Frontal cortex (tissue), 4 donors: ENCODE measurements around the gene PLCB4. TPM values are rescaled to one million over a fixed set of nuclear protein-coding genes. Genes with fewer than 3 reads are reported as not detected.

Source experiments
- DNase-seq, 2 donors: peaks; one replicate each; pipeline ENCODE4 v3.0.0; 2012; ENCODE audit warnings: low spot score in 2 of 2
- FAIRE-seq: peaks from 2 replicates; lab custom pipeline; 2012; peaks lifted over from hg19 to GRCh38; lab: Jason Lieb, UNC
- total RNA-seq: library from RNA; depleted of rRNA; stranded (reverse); fragments of >200 nt; gene quantifications from one replicate; pipeline ENCODE4 v1.2.3, GENCODE V29; 2014
- donor health status: control.
- donor health status: control.
- donor health status: control.

The PLCB4 gene
- total RNA-seq, 1 donor from 2014 or later = 11.8 TPM

DNA sequence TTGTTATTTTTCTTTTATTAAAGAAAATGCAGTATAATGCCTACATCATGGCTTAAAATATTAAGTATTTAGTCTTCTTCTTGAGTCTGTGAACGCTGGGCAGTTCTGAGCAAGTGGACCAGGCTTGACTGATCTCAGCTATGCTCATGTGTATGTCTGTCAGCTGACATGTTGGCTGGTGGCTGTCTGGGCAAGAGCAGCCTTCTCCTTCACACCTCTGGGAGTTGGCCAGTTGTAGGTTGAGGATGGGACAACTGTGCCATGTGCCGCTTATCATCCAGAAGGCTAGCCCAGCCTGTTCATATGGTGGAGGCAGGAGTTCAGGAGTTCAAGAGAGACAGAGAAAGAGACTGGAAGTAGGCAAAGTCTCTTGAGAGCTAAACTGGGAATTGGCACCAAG is 175.9 kb downstream of the PLCB4 start:
- DNase-seq (no peak), FAIRE-seq (no peak)

DNA sequence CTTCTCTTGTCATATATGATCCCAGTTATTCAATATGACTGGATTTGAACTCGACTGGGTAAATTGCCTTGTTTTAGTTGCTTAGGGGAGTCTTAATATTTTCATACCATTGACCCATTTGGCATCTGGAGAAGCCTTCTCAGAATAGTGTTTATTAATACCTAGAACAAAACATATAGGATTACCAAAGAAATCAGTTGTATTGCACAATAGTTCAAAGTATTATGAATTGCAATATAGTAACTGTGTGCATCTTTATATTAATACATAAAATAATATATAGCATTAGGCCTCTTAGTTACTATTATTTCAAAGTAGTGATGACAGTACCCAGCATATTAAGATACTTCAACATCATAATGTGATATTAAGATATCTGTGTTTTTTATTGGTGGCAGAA is 177.8 kb downstream of the PLCB4 start:
- no peak for FAIRE-seq
- DNase-seq = no peak

DNA sequence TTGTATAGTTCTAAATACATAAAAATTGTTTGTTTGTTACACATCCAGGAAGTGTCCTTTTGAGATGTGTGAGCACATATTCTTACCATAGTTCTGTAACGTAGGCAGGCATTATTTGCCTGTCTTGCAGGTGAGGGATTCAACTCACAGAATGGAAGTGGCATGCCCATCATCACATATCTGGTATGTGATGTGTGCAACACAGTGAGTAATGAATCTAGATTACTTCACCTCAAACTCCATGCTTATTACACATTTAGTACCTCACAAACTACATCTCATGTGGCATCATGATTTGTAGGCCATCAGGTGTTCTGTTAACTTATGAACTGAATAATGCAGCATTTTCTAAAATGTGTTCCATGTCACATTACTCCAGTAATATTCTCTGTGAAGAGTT is 181.6 kb downstream of the PLCB4 start:
- no peak for DNase-seq
- FAIRE-seq = no peak

DNA sequence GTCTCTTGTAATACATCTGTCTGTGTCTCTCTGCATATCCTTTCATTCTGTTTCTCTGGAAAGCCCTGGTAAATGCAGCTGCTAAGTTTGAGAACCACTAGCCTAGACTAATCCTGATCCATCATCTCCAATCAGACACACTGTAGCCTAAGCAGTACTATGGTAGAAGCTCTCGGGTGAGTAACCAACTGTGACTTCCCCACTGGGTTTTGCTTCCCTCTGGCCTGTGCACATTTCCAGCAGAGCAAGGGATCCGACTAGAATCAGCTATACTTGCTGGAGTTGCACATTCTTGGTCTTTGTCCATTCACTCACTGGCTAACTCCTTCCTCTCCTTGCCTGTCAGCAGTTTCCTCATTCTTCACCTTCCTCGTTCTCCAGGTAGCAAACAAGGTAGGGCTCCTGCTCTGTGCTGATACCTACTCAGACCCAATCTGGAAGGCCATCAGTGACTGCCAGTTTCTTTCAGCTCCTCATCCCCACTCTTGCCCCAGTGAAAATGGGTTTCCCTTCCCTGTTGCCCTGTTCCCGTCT is 184.2 kb downstream of the PLCB4 start:
- FAIRE-seq = no peak
- no peak for DNase-seq

DNA sequence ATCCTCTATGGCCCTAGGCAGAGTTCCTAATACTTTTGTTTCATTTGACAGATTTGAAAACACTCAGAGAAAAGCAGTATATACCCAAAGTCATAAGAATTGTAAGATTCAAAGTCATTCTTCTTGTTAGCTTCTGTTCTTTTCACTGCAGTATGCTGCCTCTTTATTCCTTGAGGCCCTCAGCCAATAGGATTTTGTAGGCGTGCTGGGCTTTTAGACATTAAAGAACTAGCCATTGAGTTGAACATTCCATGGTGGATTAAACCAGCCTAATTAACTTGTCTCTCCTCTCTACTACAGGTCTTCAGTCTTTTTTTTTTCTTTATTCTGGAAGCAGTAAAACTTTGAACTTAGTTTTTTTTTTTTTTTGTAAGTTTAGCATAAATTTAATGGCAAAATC is 186.3 kb downstream of the PLCB4 start:
- FAIRE-seq = no peak
- DNase-seq = no peak

DNA sequence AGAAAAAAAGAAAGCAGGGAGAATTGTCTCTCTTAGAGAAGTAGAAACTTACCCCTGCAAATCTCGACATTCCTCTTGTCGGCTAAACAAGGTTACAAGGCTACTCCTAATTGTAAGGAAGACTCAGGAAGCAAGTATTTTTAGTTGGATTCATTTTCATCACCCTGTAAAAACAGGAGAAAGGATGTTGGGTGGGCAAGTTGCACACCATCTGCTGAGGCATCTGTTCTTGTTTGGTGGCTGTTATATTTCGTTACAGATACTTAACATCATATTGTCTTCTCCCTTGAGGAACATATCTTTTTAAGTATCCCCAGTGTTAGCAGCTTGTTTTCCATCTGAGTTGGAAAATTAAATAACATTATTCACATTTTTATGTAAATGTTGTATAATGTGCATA is 187.5 kb downstream of the PLCB4 start:
- DNase-seq (no peak), FAIRE-seq (no peak)

DNA sequence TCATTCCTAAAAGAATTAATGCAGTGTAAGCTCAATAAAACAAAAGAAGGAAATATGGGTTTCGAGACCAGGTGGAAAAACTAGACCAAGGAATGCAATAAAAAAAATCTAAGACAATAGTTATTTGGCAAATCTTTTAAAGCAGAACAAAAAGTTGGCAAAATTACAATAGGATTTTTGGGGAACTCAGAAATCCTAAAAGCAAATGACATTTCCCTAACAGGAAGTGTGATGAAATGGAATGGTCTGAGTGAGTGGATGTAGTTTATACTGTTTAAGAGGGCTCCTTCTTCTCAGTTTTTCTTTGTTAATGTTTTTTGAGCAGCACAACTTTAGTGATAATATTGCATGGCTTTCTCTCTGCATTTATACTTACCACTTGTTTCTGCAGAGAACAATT is 190.0 kb downstream of the PLCB4 start:
- FAIRE-seq (no peak), DNase-seq (no peak)

DNA sequence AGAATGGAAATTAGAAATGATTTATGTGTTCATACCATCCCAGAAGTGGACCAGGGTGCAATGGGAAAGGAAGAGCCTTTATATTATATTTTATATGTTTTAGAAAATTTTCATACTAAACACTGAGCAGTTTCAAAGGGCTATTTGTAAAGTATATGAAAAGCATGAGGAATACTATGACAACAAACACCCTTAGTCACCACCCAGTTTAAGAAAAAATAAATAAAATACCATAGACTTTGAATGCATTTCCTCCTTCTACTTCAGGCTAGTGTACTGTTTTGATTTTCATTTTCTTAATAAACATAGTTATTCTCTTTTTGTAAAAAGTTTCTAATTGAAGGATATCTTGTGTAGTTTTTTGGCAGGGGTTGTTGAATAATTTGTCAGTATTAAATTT is 191.1 kb downstream of the PLCB4 start:
- DNase-seq (no peak), FAIRE-seq (no peak)

DNA sequence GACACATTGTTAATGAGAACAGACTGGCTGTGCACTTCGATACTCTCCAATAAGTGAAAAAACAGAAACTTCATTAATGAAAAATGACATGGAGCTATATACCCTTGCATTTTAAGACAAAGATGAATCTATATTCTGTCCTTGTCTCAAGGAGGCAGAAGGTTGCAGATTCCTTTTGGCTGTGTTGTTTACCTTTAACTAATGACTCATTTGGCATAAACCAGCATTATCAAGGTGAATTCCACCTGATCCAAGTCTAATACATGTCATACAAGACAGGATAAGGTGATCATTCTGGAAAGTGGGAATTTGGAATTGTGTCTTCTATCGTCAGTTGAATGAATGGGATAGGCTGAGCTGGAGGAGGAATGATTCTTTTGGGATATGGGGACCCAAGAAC is 192.9 kb downstream of the PLCB4 start:
- no peak for FAIRE-seq
- no peak for DNase-seq

DNA sequence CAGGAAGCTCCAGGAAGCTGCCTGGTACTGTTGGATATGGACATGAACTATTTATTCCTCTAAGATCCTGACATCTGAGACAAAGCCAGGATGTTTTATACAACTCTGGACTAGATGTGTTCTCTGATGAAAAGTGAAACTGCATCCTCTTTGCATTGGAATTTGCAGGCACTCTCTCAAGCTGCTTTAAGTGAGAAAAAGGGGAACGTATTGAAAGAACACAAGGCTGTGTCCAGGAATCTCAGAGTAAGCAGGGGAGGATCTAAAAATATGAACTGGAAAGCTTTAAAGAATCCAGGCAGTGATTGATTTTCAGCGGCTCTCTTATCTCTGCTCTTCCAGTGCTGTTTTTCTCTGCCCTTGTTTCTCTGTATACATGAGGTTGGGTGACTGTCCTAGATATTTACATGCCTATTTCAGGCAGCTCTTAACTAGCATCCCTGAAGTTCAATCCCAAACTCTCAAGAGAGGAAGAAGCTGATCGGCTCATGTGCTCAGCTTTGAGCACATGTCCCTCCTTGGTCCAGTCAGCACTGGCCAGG is 193.8 kb downstream of the PLCB4 start:
- FAIRE-seq = no peak
- peak in 1 of 2 donors; percentile 2 for DNase-seq

DNA sequence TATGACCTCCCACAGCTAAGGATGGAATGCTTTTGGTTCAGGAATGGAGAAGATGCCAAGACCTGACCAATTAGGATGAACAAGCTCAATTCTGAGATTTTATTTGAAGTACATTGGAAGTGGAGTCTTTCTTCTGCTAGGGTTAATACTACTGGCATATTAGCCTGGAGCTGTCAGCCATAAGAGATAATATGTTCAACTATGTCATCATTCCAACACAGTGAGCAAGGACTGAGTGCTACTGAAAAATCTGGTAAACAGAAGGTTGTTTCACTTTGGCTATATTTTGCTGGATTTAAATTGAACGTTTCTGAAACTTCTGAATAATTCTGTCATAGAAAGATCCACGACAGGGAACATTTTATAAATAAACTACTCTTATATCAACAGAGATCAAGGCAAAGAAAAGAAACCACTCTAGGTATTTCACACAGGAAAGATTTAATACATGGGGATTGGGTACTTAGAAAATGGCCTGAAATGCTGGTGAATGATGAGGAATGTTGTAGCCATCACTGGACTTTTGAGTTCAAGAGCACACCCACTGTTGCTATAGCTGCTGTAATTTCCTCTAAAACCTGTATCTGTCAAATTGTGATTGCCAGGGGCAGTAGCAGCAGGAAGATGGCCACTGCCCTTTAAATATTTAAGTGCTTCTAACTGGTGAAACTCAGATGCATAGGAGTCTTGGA is 200.5 kb downstream of the PLCB4 start:
- DNase-seq (no peak), FAIRE-seq (no peak)

DNA sequence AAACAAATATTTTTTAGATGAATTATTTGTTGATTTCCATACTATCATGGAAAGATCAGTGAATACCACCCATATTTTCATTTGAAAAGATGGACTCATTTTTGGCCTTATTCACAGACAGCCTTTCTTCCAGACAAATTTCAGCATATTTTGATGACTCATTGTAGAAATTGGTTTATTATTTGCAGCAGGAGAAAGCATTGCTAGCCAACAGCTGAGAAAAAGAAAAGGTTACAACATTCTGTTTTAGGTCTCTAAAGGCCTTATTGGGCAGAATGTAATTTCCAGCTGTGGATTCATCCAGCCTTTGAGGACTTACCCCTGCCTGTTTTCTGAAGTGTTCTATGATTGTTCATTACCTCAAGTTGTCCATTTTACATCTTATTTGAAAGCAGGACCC is 201.9 kb downstream of the PLCB4 start:
- no peak for DNase-seq
- no peak for FAIRE-seq

DNA sequence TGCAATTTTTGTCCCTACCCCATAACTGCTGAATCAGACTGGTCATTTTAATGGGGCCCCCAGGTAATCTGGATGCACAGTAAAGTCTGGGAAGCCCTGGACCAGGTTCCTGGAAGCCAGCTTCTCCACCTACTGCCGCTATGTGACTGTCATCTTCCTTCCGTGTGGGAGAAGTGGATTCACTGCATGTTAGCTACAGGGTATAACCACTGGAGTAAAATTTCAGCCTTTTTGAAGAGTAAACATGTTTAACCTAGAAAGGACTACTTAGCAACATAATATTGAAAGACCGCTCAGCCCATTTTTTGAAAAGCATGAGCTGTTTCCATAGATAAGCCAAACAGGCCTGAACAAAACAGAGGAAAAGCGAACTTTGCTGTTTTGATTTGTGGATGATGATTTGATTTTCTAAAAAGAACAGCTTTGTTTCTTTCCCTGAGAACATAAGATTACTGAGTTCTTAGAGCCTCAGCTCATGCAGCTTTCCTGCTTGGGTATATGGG is 208.1 kb downstream of the PLCB4 start:
- FAIRE-seq (no peak), DNase-seq (no peak)

DNA sequence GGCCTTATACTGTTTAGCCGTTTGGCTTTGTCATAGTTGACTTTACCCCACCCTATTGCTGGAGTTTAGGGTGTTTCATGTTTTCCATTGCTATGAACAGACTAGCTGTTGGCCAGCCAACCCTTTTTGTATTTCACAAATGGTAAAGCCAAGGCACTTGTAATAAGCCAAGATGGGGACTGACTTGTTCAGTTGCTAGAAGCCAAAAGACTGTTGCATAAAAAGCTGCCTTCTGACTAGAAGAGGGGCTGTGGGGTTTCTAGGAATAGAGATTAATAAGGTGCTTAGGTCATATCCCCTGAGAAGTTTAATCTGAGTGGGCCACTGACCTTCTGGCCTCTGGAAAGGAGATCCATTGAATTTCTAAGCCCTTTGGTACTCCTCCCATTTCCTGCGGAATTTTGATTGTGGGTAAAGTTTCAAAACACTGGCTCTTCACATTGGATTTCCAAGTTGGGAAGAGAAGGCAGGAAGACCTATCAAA is 211.1 kb downstream of the PLCB4 start:
- FAIRE-seq = no peak
- no peak for DNase-seq

DNA sequence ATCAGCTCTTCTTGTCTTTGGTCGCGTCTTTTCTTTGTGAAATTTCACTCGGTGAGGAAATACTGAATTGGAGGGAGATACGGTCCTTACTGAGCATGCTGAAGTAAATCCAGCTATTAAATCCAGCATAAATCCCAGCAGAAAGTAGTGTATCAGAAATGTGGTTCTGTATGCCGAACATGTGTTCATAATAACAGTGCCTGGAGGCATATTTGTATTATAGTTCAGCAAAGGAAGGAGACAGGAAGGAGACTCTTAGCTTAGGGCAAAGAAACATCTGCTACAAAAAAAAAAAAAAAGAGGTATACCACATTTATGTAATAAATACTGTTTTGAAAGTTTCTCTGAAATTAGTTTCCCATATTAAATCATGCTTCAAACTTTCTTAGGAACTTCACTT is 211.8 kb downstream of the PLCB4 start:
- FAIRE-seq = no peak
- DNase-seq = no peak

DNA sequence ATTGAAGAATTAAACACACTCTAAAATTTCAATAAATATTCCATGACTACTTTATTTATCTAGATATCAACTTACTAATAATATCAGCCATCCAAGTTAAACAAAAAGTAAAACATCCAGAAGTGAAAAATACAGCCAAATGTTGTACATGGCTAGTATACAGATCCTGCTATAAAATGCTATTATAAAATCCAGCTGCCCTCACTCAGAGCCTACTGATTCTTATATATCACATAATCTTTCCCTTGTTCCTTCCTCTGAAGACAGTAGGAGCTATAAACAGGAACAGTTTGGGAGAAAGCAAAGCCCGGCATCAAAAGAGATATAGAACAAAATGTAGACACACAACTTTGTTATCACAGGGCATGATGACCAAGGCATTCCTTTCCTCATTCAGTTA is 212.9 kb downstream of the PLCB4 start:
- FAIRE-seq (no peak), DNase-seq (no peak)

DNA sequence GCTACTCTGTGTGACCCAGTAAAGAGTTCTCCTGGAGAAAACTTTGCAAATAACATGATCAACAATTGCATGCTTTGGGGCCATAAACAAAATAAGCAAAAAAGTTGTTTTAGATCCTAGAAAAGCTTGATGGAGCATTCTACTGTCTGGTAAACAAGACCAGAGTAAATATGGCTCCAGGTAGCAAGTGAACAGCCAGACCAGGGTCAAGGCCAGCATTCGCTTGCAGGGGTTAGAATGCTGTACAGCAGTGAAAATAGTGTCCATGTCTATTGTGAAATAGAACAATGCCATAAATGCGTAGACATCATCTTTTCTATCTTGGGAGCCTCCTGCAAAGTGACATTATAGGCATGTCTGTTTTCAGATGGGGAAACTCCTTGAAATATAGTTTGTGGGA is 216.7 kb downstream of the PLCB4 start:
- DNase-seq (no peak), FAIRE-seq (no peak)

DNA sequence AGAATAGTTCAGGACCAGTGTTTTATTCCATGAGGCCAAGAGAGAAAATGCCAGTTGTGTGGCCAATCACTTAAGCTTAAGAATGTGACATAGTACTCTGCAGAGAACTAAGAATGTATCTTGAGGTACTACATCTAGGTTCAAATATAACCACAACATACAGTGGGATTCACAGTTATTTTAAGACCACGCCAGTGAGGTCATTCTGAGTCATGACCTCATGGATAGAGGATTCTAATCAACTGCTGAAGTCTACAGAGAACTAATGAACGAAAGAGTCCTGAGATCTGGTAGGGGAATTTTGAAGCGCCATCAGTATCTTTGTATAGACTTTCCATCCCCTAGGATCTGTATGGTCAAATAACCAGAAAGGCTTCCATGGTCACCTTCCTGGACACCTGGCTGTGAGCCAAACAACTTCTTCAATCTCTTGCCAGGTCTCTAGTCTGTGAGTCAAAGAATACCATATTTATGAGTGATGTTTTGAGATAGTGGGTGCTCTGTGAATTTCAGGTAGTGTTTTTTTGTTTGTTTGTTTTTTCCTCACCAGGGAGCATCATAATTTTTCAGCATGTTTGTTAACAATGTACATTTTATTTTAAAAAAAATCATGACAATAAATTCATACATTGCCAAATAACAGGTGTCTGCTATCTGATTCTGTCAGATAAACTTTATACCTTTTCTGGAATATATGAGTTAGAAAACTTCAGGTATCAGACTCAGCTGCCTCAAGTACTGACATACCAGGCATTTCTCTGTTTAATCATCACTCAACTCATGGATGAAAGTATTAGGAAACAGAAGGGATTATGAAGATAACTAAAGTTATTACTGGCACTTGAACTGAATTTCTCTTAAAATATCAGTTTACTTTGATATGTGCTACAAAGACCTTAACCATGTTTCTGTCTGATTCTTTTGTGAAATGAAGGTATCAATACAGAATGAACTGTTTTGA is 217.9 kb downstream of the PLCB4 start:
- DNase-seq (no peak), FAIRE-seq (no peak)

DNA sequence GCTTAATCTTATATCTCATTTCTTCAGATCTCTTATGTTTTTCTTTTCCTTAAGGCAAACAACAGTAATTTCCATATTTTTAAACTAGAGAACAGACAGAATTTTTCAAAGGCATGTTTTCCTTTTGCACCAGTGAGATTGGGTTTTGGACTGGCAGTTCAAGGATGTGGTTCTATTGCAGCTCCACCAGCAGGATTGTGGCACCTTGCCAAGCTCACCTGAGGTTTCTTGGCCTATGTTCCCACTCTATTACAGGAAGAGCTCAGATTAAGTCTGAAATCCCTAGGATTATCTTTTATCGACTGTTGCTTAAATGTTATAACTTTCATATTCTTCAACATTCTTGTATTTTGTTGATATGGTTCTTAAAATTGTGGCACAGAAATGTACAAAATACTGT is 218.9 kb downstream of the PLCB4 start:
- DNase-seq (no peak), FAIRE-seq (no peak)

DNA sequence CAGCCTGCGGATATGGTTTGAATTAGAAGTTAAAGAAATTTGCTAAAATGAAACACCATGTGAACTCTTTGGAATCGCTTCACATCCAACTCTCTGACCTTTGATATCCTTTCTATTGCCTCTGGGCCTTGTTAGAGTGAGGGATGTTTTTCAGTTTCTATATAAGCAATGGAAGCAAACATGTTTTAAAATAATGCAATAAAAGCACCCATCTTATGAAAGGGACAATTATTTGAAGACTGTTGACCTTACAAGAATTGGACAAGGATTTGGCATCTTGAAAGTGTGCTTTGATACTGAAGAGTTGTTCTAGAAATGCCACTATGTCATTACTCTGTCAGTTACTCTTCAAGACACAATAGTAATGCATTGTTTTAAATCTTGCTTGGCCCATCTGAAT is 221.4 kb downstream of the PLCB4 start:
- FAIRE-seq (no peak), DNase-seq (no peak)

DNA sequence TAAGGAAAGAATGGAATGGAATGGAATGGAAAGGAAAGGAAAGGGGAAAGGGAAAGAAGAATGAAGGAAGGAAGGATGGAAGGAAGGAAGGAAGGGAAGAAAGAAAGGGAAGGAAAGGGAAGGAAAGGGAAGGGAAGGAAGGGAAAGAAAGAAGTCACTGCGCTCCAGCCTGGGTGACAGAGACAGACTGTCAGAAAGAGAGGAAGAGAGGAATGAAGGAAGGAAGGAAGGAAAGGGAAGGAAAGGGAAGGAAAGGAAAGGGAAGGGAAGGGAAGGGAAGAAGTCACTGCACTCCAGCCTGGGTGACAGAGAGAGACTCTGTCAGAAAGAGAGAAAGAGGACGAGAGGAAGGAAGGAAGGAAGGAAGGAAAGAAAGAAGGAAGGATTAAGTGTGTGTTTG is 224.3 kb downstream of the PLCB4 start:
- DNase-seq = no peak
- FAIRE-seq = no peak
